ELR (cell line): ENCODE data around the gene MOSPD2.
A peak's percentile ranks its signal among the peaks of the same experiment; 100 is the strongest.

ENCODE experiments used
- DNase-seq: peaks from one replicate; pipeline ENCODE4 v3.0.0-alpha.2; 2015; ENCODE audit warnings: low read depth

MOSPD2 gene

GRCh38 chrX:14915596-14915995, 42.4 kb downstream of the MOSPD2 start:
- DNase-seq = peak; percentile 49

GRCh38 chrX:14916017-14916674, 42.9 kb downstream of the MOSPD2 start:
- DNase-seq = peak; percentile 83

GRCh38 chrX:14919407-14919806, 46.2 kb downstream of the MOSPD2 start:
- no peak for DNase-seq

GRCh38 chrX:14920196-14920595, 47.0 kb downstream of the MOSPD2 start:
- peak; percentile 28 for DNase-seq

GRCh38 chrX:14922437-14922836, 49.2 kb downstream of the MOSPD2 start:
- DNase-seq = peak; percentile 87

GRCh38 chrX:14923761-14924160, 50.5 kb downstream of the MOSPD2 start:
- no peak for DNase-seq

- no peak for DNase-seq
Observed at GRCh38 chrX:14926471-14926870, 53.2 kb downstream of the MOSPD2 start.

GRCh38 chrX:14927401-14927800, 54.2 kb downstream of the MOSPD2 start:
- DNase-seq = peak; percentile 52

GRCh38 chrX:14930663-14931062, 57.4 kb downstream of the MOSPD2 start:
- no peak for DNase-seq

- no peak for DNase-seq
Observed at GRCh38 chrX:14932136-14932535, 58.9 kb downstream of the MOSPD2 start.

GRCh38 chrX:14934423-14934822, 61.2 kb downstream of the MOSPD2 start:
- no peak for DNase-seq

GRCh38 chrX:14936561-14936960, 63.3 kb downstream of the MOSPD2 start:
- peak; percentile 83 for DNase-seq

GRCh38 chrX:14939644-14940043, 66.4 kb downstream of the MOSPD2 start:
- DNase-seq = no peak

GRCh38 chrX:14941301-14941700, 68.1 kb downstream of the MOSPD2 start:
- DNase-seq = no peak

GRCh38 chrX:14942341-14942740, 69.1 kb downstream of the MOSPD2 start:
- DNase-seq = no peak

- no peak for DNase-seq
Observed at GRCh38 chrX:14943962-14944361, 70.7 kb downstream of the MOSPD2 start.

- DNase-seq = no peak
Observed at GRCh38 chrX:14946606-14947155, 73.5 kb downstream of the MOSPD2 start.

- DNase-seq = peak; percentile 24
Observed at GRCh38 chrX:14948691-14949090, 75.5 kb downstream of the MOSPD2 start.

- no peak for DNase-seq
Observed at GRCh38 chrX:14956813-14957582, 83.8 kb downstream of the MOSPD2 start.

GRCh38 chrX:14963447-14964236, 90.4 kb downstream of the MOSPD2 start:
- DNase-seq = peak; percentile 85

GRCh38 chrX:14964500-14964899, 91.3 kb downstream of the MOSPD2 start:
- DNase-seq = peak; percentile 55
